Caco-2 (cell line): ENCODE results near the gene TTLL7. TPM values are rescaled to one million over a fixed set of nuclear protein-coding genes. Genes with fewer than 3 reads are reported as not detected.

Experiments used
- BruUV-seq: library from RNA; stranded (reverse); fragments of 400-500 nt; replicated peaks from 2 replicates; lab custom pipeline; 2021; lab: Mats Ljungman, UMichigan
- CTCF ChIA-PET: fragments of 300-600 bp; sonication (Branson Sonifier 250); formaldehyde crosslinking; loops from one replicate; lab custom pipeline; 2022; ENCODE audit warnings: antibody characterized with exemption; lab: Charles Lee
- POLR2A ChIA-PET: fragments of 300-600 bp; sonication (Branson Sonifier 250); formaldehyde crosslinking; loops from one replicate; lab custom pipeline; 2022; ENCODE audit warnings: antibody characterized with exemption; lab: Charles Lee
- DNase-seq, 2 experiments: peaks; one replicate each; pipeline versions ENCODE4 v3.0.0 to v3.0.0-alpha.2; 2020 to 2022
- H3K27me3 ChIP-seq: replicated peaks from 2 replicates; pipeline ENCODE4 v1.6.0; 2011; ENCODE audit warnings: low read length; ENCODE audit not compliant: control insufficient read depth, insufficient read depth
- H3K36me3 ChIP-seq: 2 replicates; pipeline ENCODE4 v1.5.1; 2011; ENCODE audit warnings: low read length; ENCODE audit not compliant: control insufficient read depth, insufficient read depth
- H3K4me1 ChIP-seq: fragments of 250-450 bp; sonication (Bioruptor Pico); 2 replicates; pipeline ENCODE4 v1.5.1; 2020; ENCODE audit warnings: mild to moderate bottlenecking
- H3K4me3 ChIP-seq: 2 replicates; pipeline ENCODE4 v1.5.1; 2011; ENCODE audit warnings: low read depth, mild to moderate bottlenecking, control low read depth, low read length
- H3K9me3 ChIP-seq: fragments of 250-450 bp; sonication (Bioruptor Pico); 2 replicates; pipeline ENCODE4 v1.5.1; 2020; ENCODE audit warnings: mild to moderate bottlenecking, moderate library complexity
- H3K27ac Mint-ChIP-seq: one replicate; pipeline ENCODE4 v1.8.0; 2022; ENCODE audit warnings: mixed read lengths; ENCODE audit not compliant: unreplicated experiment
- H3K27me3 Mint-ChIP-seq: one replicate; pipeline ENCODE4 v1.8.0; 2022; ENCODE audit warnings: mixed read lengths; ENCODE audit not compliant: insufficient read depth, unreplicated experiment
- H3K36me3 Mint-ChIP-seq: one replicate; pipeline ENCODE4 v1.8.0; 2022; ENCODE audit warnings: mild to moderate bottlenecking, mixed read lengths; ENCODE audit not compliant: insufficient read depth, unreplicated experiment
- H3K4me1 Mint-ChIP-seq: one replicate; pipeline ENCODE4 v1.8.0; 2022; ENCODE audit warnings: low read depth, mixed read lengths; ENCODE audit not compliant: unreplicated experiment
- H3K4me3 Mint-ChIP-seq: one replicate; pipeline ENCODE4 v1.8.0; 2022; ENCODE audit warnings: mild to moderate bottlenecking, moderate library complexity, mixed read lengths; ENCODE audit not compliant: unreplicated experiment
- H3K9me3 Mint-ChIP-seq: one replicate; pipeline ENCODE4 v1.8.0; 2022; ENCODE audit warnings: mixed read lengths; ENCODE audit not compliant: unreplicated experiment
- intact Hi-C: fragments of 100-400 bp; cut with micrococcal nuclease; formaldehyde crosslinking; loops from one replicate; pipeline ENCODE4 v1.10.0; 2022; ENCODE audit not compliant: unreplicated experiment
- total RNA-seq: library from RNA; stranded (reverse); gene quantifications from 2 replicates; pipeline ENCODE4 v1.2.3, GENCODE V29; 2022
- TF ChIP-seq, protein P1 (sequence below), 2 experiments: fragments of 200-600 bp in 1 of 2; IDR thresholded peaks; 1 replicate in 1 of 2; 2 replicates in 1 of 2; pipeline versions ENCODE4 v1.5.1 to v1.8.0; 2011 to 2022; ENCODE audit warnings: antibody characterized with exemption in 1 of 2, control low read depth in 1 of 2, inconsistent platforms in 1 of 2, low read depth in 1 of 2, low read length in 1 of 2, mild to moderate bottlenecking in 1 of 2, moderate library complexity in 1 of 2; ENCODE audit not compliant: insufficient read depth in 1 of 2, severe bottlenecking in 1 of 2, unreplicated experiment in 1 of 2

Gene TTLL7
- total RNA-seq, 1 experiment from 2014 or later = 0.75 TPM

DNA sequence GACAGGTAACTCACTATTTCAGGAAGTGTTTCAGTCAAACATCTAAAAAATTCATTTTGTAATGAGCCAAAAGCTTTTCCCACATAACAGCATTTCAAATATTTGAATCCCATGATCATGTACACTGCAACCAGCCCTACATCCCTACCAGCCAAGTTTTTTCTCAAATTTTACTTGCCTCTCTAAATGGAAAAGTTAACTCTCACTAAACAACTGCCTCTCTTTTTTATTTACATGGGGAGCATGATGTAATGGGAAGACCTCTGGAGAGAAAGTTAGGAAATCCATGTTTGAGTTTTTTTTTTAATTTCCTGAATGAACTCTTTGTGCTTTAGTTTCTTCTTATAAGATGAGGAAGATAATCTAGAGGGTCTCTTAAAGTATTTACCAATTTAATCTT lies 70.5 kb downstream of the TTLL7 start:
- Mint-ChIP-seq H3K36me3 (peaks cover 5% of the 10 kb centered on the region), H3K4me1 (no peaks in the 10 kb centered on the region), H3K27me3 (no peaks in the 10 kb centered on the region), H3K4me3 (no peak overlapping the region), H3K27ac (no peak overlapping the region), H3K9me3 (no peaks in the 10 kb centered on the region)
- no peak for DNase-seq
- Histone ChIP-seq H3K9me3 (no peaks in the 10 kb centered on the region), H3K36me3 (no peaks in the 10 kb centered on the region), H3K4me1 (no peaks in the 10 kb centered on the region), H3K4me3 (no peak overlapping the region), H3K27me3 (no peaks in the 10 kb centered on the region)
- no TSS peak for BruUV-seq
- ChIA-PET POLR2A (no interaction called here), CTCF (no interaction called here)
- TF ChIP-seq, protein P1, sequence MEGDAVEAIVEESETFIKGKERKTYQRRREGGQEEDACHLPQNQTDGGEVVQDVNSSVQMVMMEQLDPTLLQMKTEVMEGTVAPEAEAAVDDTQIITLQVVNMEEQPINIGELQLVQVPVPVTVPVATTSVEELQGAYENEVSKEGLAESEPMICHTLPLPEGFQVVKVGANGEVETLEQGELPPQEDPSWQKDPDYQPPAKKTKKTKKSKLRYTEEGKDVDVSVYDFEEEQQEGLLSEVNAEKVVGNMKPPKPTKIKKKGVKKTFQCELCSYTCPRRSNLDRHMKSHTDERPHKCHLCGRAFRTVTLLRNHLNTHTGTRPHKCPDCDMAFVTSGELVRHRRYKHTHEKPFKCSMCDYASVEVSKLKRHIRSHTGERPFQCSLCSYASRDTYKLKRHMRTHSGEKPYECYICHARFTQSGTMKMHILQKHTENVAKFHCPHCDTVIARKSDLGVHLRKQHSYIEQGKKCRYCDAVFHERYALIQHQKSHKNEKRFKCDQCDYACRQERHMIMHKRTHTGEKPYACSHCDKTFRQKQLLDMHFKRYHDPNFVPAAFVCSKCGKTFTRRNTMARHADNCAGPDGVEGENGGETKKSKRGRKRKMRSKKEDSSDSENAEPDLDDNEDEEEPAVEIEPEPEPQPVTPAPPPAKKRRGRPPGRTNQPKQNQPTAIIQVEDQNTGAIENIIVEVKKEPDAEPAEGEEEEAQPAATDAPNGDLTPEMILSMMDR (IDR thresholded peaks at IDR 0.05; ENCODE audit: insufficient read depth in 1 of 2, low read depth in 1 of 2, low read length in 1 of 2, severe bottlenecking in 1 of 2, unreplicated experiment in 1 of 2) = no peak
- intact Hi-C loops = no loop called here

DNA sequence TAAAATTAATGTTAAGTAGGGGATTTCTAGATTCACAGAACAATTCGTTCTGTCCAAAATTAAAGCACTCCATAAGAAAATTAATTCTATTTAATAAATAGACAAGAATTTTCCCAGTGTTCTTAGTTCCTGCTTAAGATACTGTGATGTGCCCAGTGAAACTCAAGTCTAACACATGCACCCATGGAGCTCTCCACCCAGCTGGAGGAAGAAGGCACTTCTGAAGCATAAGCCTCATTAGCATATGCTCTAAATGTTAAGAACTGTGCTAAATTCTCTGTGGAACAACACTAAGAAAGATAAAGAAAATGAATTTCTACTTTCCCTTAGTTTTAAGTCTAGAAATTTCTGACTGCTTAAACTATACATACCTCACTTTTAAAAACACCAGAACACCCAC lies 71.2 kb downstream of the TTLL7 start:
- no peak for DNase-seq
- TF ChIP-seq, protein P1 (IDR thresholded peaks at IDR 0.05; ENCODE audit: insufficient read depth in 1 of 2, low read depth in 1 of 2, low read length in 1 of 2, severe bottlenecking in 1 of 2, unreplicated experiment in 1 of 2) = no peak

DNA sequence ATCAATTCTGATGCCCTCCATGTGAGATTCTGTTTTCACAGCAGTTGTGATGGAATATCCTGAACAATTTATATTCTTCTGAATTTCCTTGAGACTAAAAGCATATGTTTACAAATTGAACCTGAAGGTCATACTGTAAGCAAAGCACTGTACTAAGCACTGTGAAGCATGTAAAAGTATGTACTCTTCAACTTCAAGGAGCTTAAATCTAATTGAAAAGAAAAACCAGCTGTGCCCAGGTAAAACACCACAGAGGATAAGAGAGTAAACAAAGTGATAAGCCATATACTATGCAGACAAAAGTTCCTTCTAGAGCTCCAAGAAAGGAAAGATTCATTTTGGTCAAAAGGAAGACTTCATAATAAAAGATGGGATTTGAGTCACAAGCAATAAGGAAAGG lies 71.9 kb downstream of the TTLL7 start:
- Histone ChIP-seq H3K36me3 (no peaks in the 10 kb centered on the region), H3K4me1 (no peaks in the 10 kb centered on the region), H3K27me3 (no peaks in the 10 kb centered on the region), H3K9me3 (no peaks in the 10 kb centered on the region), H3K4me3 (no peak overlapping the region)
- ChIA-PET POLR2A (no interaction called here), CTCF (no interaction called here)
- Mint-ChIP-seq H3K27me3 (no peaks in the 10 kb centered on the region), H3K36me3 (peaks cover 5% of the 10 kb centered on the region), H3K9me3 (no peaks in the 10 kb centered on the region), H3K4me1 (no peaks in the 10 kb centered on the region), H3K27ac (no peak overlapping the region), H3K4me3 (no peak overlapping the region)
- intact Hi-C loops = no loop called here
- BruUV-seq = no TSS peak
- TF ChIP-seq, protein P1 (IDR thresholded peaks at IDR 0.05; ENCODE audit: insufficient read depth in 1 of 2, low read depth in 1 of 2, low read length in 1 of 2, severe bottlenecking in 1 of 2, unreplicated experiment in 1 of 2) = no peak
- no peak for DNase-seq

More for the DNA sequence above, 71.2 kb downstream of the TTLL7 start:
- H3K4me3 ChIP-seq = no peak overlapping the region
- Mint-ChIP-seq H3K27me3 (no peaks in the 10 kb centered on the region), H3K27ac (no peak overlapping the region), H3K4me1 (no peaks in the 10 kb centered on the region), H3K4me3 (no peak overlapping the region), H3K36me3 (peaks cover 5% of the 10 kb centered on the region), H3K9me3 (no peaks in the 10 kb centered on the region)
- H3K36me3 ChIP-seq = no peaks in the 10 kb centered on the region
- no peaks in the 10 kb centered on the region for H3K9me3 ChIP-seq
- H3K27me3 ChIP-seq = no peaks in the 10 kb centered on the region
- CTCF ChIA-PET = no interaction called here
- BruUV-seq = no TSS peak
- intact Hi-C loops = no loop called here
- POLR2A ChIA-PET = no interaction called here
- H3K4me1 ChIP-seq = no peaks in the 10 kb centered on the region
